WTC11 (cell line): Measurements from ENCODE around the gene TRMT10C.

ENCODE experiments used
- ATF2 ChIP-seq: sonication (generic); formaldehyde crosslinking; IDR thresholded peaks from 2 replicates; pipeline ENCODE4 v1.8.1; 2022; ENCODE audit warnings: low read depth, missing genetic modification reagents, borderline replicate concordance
- CBFB ChIP-seq: sonication (generic); formaldehyde crosslinking; IDR thresholded peaks from 2 replicates; pipeline ENCODE4 v1.8.1; 2022; ENCODE audit warnings: mild to moderate bottlenecking, low read depth, missing genetic modification reagents
- FOXP4 ChIP-seq: sonication (generic); formaldehyde crosslinking; IDR thresholded peaks from 2 replicates; pipeline ENCODE4 v1.8.0; 2022; ENCODE audit warnings: mild to moderate bottlenecking, missing genetic modification reagents
- NR3C1 ChIP-seq: sonication (generic); formaldehyde crosslinking; conservative IDR thresholded peaks from 2 replicates; pipeline ENCODE4 v1.8.1; 2023; ENCODE audit warnings: low read depth, mild to moderate bottlenecking, missing genetic modification reagents
- PRDM15 ChIP-seq: sonication (generic); formaldehyde crosslinking; IDR thresholded peaks from 2 replicates; pipeline ENCODE4 v1.8.0; 2022; ENCODE audit warnings: missing genetic modification reagents
- ZNF121 ChIP-seq: sonication (generic); formaldehyde crosslinking; IDR thresholded peaks from 2 replicates; pipeline ENCODE4 v1.8.0; 2023; ENCODE audit warnings: missing genetic modification reagents
- TF ChIP-seq, protein P1 (sequence below): fragments of 200-600 bp; IDR thresholded peaks from 2 replicates; pipeline ENCODE4 v1.8.0; 2022; ENCODE audit warnings: antibody characterized with exemption
- TF ChIP-seq, protein P2 (sequence below): sonication (generic); formaldehyde crosslinking; IDR thresholded peaks from 2 replicates; pipeline ENCODE4 v1.8.0; 2022; ENCODE audit warnings: mild to moderate bottlenecking, missing genetic modification reagents
- TF ChIP-seq, protein P3 (sequence below): sonication (generic); formaldehyde crosslinking; IDR thresholded peaks from 2 replicates; pipeline ENCODE4 v1.8.1; 2023; ENCODE audit warnings: mild to moderate bottlenecking, moderate library complexity, missing genetic modification reagents

- TF ChIP-seq, protein P1, sequence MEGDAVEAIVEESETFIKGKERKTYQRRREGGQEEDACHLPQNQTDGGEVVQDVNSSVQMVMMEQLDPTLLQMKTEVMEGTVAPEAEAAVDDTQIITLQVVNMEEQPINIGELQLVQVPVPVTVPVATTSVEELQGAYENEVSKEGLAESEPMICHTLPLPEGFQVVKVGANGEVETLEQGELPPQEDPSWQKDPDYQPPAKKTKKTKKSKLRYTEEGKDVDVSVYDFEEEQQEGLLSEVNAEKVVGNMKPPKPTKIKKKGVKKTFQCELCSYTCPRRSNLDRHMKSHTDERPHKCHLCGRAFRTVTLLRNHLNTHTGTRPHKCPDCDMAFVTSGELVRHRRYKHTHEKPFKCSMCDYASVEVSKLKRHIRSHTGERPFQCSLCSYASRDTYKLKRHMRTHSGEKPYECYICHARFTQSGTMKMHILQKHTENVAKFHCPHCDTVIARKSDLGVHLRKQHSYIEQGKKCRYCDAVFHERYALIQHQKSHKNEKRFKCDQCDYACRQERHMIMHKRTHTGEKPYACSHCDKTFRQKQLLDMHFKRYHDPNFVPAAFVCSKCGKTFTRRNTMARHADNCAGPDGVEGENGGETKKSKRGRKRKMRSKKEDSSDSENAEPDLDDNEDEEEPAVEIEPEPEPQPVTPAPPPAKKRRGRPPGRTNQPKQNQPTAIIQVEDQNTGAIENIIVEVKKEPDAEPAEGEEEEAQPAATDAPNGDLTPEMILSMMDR: no peak
- no peak for TF ChIP-seq ATF2 (CRISPR knock-in tag)
- TF ChIP-seq PRDM15 (CRISPR knock-in tag): no peak
- TF ChIP-seq, protein P2, sequence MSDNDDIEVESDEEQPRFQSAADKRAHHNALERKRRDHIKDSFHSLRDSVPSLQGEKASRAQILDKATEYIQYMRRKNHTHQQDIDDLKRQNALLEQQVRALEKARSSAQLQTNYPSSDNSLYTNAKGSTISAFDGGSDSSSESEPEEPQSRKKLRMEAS (CRISPR knock-in tag): no peak
- no peak for TF ChIP-seq ZNF121
- TF ChIP-seq FOXP4 (CRISPR knock-in tag): no peak
- no peak for TF ChIP-seq NR3C1 (CRISPR knock-in tag)
- TF ChIP-seq CBFB (CRISPR knock-in tag): no peak
- TF ChIP-seq, protein P3, sequence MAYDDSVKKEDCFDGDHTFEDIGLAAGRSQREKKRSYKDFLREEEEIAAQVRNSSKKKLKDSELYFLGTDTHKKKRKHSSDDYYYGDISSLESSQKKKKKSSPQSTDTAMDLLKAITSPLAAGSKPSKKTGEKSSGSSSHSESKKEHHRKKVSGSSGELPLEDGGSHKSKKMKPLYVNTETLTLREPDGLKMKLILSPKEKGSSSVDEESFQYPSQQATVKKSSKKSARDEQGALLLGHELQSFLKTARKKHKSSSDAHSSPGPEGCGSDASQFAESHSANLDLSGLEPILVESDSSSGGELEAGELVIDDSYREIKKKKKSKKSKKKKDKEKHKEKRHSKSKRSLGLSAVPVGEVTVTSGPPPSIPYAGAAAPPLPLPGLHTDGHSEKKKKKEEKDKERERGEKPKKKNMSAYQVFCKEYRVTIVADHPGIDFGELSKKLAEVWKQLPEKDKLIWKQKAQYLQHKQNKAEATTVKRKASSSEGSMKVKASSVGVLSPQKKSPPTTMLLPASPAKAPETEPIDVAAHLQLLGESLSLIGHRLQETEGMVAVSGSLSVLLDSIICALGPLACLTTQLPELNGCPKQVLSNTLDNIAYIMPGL (CRISPR knock-in tag): no peak
These were observed 31.0 kb upstream of the TRMT10C start for GRCh38 chr3:101530686-101531047.
